Psoas muscle (tissue), 8 donors: ENCODE measurements around the gene HNF1A. TPM values are rescaled to one million over a fixed set of nuclear protein-coding genes. Genes with fewer than 3 reads are reported as not detected.

Experiments
- ATAC-seq, 4 donors: fragments of 200-7000 bp; cut with Tn5 transposase; one replicate each; pipeline ENCODE4 v1.9.1; 2020; ENCODE audit warnings: moderate library complexity in 3 of 4, mild to moderate bottlenecking in 2 of 4
- DNase-seq, 2 donors: peaks; one replicate each; pipeline ENCODE4 v3.0.0-alpha.2; 2020
- H3K27ac ChIP-seq: fragments of 200-600 bp; one replicate; pipeline ENCODE4 v1.8.0; 2022
- H3K27me3 ChIP-seq, 3 donors: fragments of 200-600 bp in 1 of 3; one replicate each; pipeline versions ENCODE4 v1.6.1 to v1.8.0; 2013 to 2022; ENCODE audit warnings: low read length in 2 of 3, mild to moderate bottlenecking in 2 of 3, moderate library complexity in 1 of 3; ENCODE audit not compliant: insufficient read depth in 3 of 3
- H3K36me3 ChIP-seq, 2 donors: fragments of 200-600 bp in 1 of 2; one replicate each; pipeline versions ENCODE4 v1.6.1 to v1.8.0; 2013 to 2022; ENCODE audit warnings: low read depth in 1 of 2, mild to moderate bottlenecking in 1 of 2, moderate library complexity in 1 of 2; ENCODE audit not compliant: insufficient read depth in 1 of 2
- H3K4me1 ChIP-seq: fragments of 200-600 bp; one replicate; pipeline ENCODE4 v1.8.0; 2022
- H3K4me3 ChIP-seq: fragments of 200-600 bp; one replicate; pipeline ENCODE4 v1.8.0; 2022; ENCODE audit warnings: mild to moderate bottlenecking
- H3K9me3 ChIP-seq: fragments of 200-600 bp; one replicate; pipeline ENCODE4 v1.8.0; 2022
- WGBS, 3 donors: extraction: QIAGEN DNeasy Blood & Tissue Kit; methylation state at CpG; one replicate each; pipeline versions ENCODE4 v1.1.6 to v1.1.7; 2013; 5-methylcytosine and 5-hydroxymethylcytosine counted together
- intact Hi-C, 2 donors: fragments of 100-400 bp; cut with DNase I; formaldehyde crosslinking; loops; one replicate each; pipeline versions ENCODE4 v1.11.0 to v1.14.2; 2022
- polyA plus RNA-seq, 3 donors: library from polyadenylated mRNA; stranded (reverse); fragments of 200-250 nt; gene quantifications; one replicate each; pipeline ENCODE4 v1.2.3, GENCODE V29; 2013
- total RNA-seq, 4 donors: library from RNA; stranded (reverse); fragmentation: NEBNext Ultra II Directional in 2 of 4; extraction: Animal tissue kit (Norgen Biotek cat#: 25700) in 2 of 4; gene quantifications; one replicate each; pipeline versions ENCODE4 v1.2.1 to v1.2.4, GENCODE V29; 2021 to 2023
- TF ChIP-seq, protein P1 (sequence below): fragments of 200-600 bp; IDR thresholded peaks from one replicate; pipeline ENCODE4 v1.8.0; 2022; ENCODE audit warnings: antibody characterized with exemption
- donor health status: healthy with polysubstance abuse.
- donor health status: DM: no; HTN: no; CAD: no; lungs with moderate emphysema.
- donor health status: Bipolar disorder and iron deficiency.
- donor health status: healthy.
- donor health status: DM: yes; HTN: yes; CAD: no.
- donor health status: DM: no; HTN: no; CAD: no.
- donor health status: DM: no; HTN: no; CAD: no.
- donor health status: DM: yes; HTN: yes; CAD: no.

The HNF1A gene
- total and polyA plus RNA-seq, 7 donors, result 0.07 to 0.18 TPM; not detected in 5

DNA sequence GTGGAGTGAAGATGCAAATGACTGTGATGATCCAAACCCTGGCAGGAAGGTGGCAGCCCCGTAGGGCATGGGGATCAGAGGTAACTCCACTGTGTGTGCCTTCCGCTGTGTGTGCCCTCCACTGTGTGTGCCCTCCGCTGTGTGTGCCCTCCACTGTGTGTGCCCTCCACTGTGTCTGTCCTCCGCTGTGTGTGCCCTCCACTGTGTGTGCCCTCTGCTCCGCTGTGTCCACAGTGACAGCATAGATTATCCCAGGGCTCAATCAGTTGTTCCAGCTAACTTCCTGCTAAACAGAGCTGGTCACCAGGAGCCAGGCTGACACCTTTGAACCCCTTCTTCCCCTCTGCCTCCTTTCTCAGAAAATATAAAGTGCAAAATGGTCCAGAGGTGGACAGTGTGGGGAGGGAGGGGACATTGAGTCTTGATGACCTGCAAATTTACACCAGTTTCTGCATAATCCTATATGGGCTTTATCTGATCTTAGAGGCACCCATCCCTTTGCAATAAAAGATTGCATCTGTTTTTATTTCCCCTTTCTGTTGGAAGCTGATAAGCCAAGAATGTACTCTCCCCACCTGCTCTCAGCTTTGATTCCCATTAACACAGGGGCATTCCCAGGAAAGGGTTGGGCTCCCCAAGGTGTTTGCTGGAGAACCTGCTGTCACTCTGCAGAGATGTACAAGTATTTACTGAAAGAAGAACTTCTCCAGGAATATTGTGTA, 21.6 kb upstream of the HNF1A start:
- intact Hi-C loops, result no loop called here
- ATAC-seq (no peak), DNase-seq (no peak)
- Histone ChIP-seq H3K27me3 (no peaks in the 10 kb centered on the region), H3K9me3 (no peaks in the 10 kb centered on the region), H3K27ac (no peak overlapping the region), H3K4me3 (no peak overlapping the region), H3K36me3 (no peaks in the 10 kb centered on the region), H3K4me1 (no peaks in the 10 kb centered on the region)
- TF ChIP-seq, protein P1, sequence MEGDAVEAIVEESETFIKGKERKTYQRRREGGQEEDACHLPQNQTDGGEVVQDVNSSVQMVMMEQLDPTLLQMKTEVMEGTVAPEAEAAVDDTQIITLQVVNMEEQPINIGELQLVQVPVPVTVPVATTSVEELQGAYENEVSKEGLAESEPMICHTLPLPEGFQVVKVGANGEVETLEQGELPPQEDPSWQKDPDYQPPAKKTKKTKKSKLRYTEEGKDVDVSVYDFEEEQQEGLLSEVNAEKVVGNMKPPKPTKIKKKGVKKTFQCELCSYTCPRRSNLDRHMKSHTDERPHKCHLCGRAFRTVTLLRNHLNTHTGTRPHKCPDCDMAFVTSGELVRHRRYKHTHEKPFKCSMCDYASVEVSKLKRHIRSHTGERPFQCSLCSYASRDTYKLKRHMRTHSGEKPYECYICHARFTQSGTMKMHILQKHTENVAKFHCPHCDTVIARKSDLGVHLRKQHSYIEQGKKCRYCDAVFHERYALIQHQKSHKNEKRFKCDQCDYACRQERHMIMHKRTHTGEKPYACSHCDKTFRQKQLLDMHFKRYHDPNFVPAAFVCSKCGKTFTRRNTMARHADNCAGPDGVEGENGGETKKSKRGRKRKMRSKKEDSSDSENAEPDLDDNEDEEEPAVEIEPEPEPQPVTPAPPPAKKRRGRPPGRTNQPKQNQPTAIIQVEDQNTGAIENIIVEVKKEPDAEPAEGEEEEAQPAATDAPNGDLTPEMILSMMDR, result no peak
- 68 to 81% (median 77%) methylated on average over 5 of the region's 5 CpGs for WGBS, 3 donors

- intact Hi-C loops, result no loop called here
Measured at GRCh38 chr12:120959111-120959878, 19.0 kb upstream of the HNF1A start.

GRCh38 chr12:120960657-120961056, 17.7 kb upstream of the HNF1A start:
- ATAC-seq (no peak), DNase-seq (no peak)
- no peaks in the 10 kb centered on the region for H3K36me3 ChIP-seq
- H3K4me1 ChIP-seq, result no peaks in the 10 kb centered on the region
- H3K4me3 ChIP-seq, result no peak overlapping the region
- no peaks in the 10 kb centered on the region for H3K27me3 ChIP-seq
- intact Hi-C loops, result no loop called here
- TF ChIP-seq, protein P1, result no peak
- H3K9me3 ChIP-seq, result no peaks in the 10 kb centered on the region
- WGBS, 3 donors, result 66 to 81% (median 78%) methylated on average over 7 of the region's 7 CpGs
- H3K27ac ChIP-seq, result no peak overlapping the region

More at GRCh38 chr12:120959111-120959878, 19.0 kb upstream of the HNF1A start:
- no peak for ATAC-seq
- 68 to 71% (median 70%) methylated on average over 13 of the region's 13 CpGs for WGBS, 3 donors
- H3K27ac ChIP-seq, result no peak overlapping the region
- DNase-seq, result no peak
- H3K4me3 ChIP-seq, result no peak overlapping the region
- H3K36me3 ChIP-seq, result no peaks in the 10 kb centered on the region
- TF ChIP-seq, protein P1, result no peak
- H3K27me3 ChIP-seq, result no peaks in the 10 kb centered on the region
- H3K9me3 ChIP-seq, result no peaks in the 10 kb centered on the region
- no peaks in the 10 kb centered on the region for H3K4me1 ChIP-seq

GRCh38 chr12:120961604-120962531, 16.5 kb upstream of the HNF1A start:
- no peaks in the 10 kb centered on the region for H3K27me3 ChIP-seq
- no peak overlapping the region for H3K27ac ChIP-seq
- H3K9me3 ChIP-seq, result no peaks in the 10 kb centered on the region
- DNase-seq (peak in 1 of 2 donors; percentile 33), ATAC-seq (no peak)
- no peaks in the 10 kb centered on the region for H3K36me3 ChIP-seq
- H3K4me3 ChIP-seq, result no peak overlapping the region
- intact Hi-C loops, result no loop called here
- WGBS, 3 donors, result 62 to 67% (median 67%) methylated on average over 17 of the region's 17 CpGs
- no peaks in the 10 kb centered on the region for H3K4me1 ChIP-seq
- TF ChIP-seq, protein P1, result no peak
